ENCODE data around the gene EDA2R.

Gene EDA2R

GRCh38 chrX:66638591-66639500, at the start of gene EDA2R:
TSS of gene EDA2R (minus strand) at chrX:66639078. CDS start at chrX:66616020, 23,058 bp downstream.
- Histone ChIP-seq H3K36me3 (ENCODE audit: control insufficient read depth, low read length) (no peaks in the 10 kb centered on the region), H3K9me2 (replicated peaks; ENCODE audit: control insufficient read depth, low read length) (no peaks in the 10 kb centered on the region), H4K20me1 (ENCODE audit: control insufficient read depth, insufficient read depth, low read depth, low read length) (no peaks in the 10 kb centered on the region), H3K27me3 (ENCODE audit: control insufficient read depth, low read length) (no peaks in the 10 kb centered on the region), H3K4me2 (ENCODE audit: low read length) (peak within 1 kb of the TSS; percentile 55), H3K79me2 (ENCODE audit: control insufficient read depth, low read length) (no peaks in the 10 kb centered on the region), H3K9me3 (ENCODE audit: control insufficient read depth, insufficient read depth, low read length) (no peaks in the 10 kb centered on the region), H3K27ac (ENCODE audit: low read depth, low read length) (no peak within 1 kb of the TSS), H3K4me1 (ENCODE audit: control insufficient read depth, low read length) (no peaks in the 10 kb centered on the region), H3F3A (ENCODE audit: control insufficient read depth, insufficient read depth) (no peaks in the 10 kb centered on the region), H3K4me3 (ENCODE audit: low read length) (peak within 1 kb of the TSS; percentile 51)
- TF ChIP-seq EZH2phosphoT487 (IDR thresholded peaks at IDR 0.05; ENCODE audit: borderline replicate concordance, low read length) (no peak), CTCF (IDR thresholded peaks at IDR 0.05; ENCODE audit: low read depth, low read length, poor library complexity, severe bottlenecking) (no peak)

GRCh38 chrX:66684196-66684595, 45.3 kb upstream of the EDA2R start:
- H3K9me3 ChIP-seq (ENCODE audit: control insufficient read depth, insufficient read depth, low read length): no peaks in the 10 kb centered on the region
- no peaks in the 10 kb centered on the region for H3K27me3 ChIP-seq (ENCODE audit: control insufficient read depth, low read length)
- no peaks in the 10 kb centered on the region for H3K79me2 ChIP-seq (ENCODE audit: control insufficient read depth, low read length)
- no peak overlapping the region for H3K4me3 ChIP-seq (ENCODE audit: low read length)
- H3K9me2 ChIP-seq (replicated peaks; ENCODE audit: control insufficient read depth, low read length): no peaks in the 10 kb centered on the region
- no peaks in the 10 kb centered on the region for H3K36me3 ChIP-seq (ENCODE audit: control insufficient read depth, low read length)
- H3K27ac ChIP-seq (ENCODE audit: low read depth, low read length): no peak overlapping the region
- TF ChIP-seq EZH2phosphoT487 (IDR thresholded peaks at IDR 0.05; ENCODE audit: borderline replicate concordance, low read length) (no peak), CTCF (IDR thresholded peaks at IDR 0.05; ENCODE audit: low read depth, low read length, poor library complexity, severe bottlenecking) (no peak)
- no peaks in the 10 kb centered on the region for H3K4me1 ChIP-seq (ENCODE audit: control insufficient read depth, low read length)
- H3K4me2 ChIP-seq (ENCODE audit: low read length): no peak overlapping the region
- H3F3A ChIP-seq (ENCODE audit: control insufficient read depth, insufficient read depth): no peaks in the 10 kb centered on the region
- H4K20me1 ChIP-seq (ENCODE audit: control insufficient read depth, insufficient read depth, low read depth, low read length): no peaks in the 10 kb centered on the region

- TF ChIP-seq CTCF (IDR thresholded peaks at IDR 0.05; ENCODE audit: low read depth, low read length, poor library complexity, severe bottlenecking) (no peak), EZH2phosphoT487 (IDR thresholded peaks at IDR 0.05; ENCODE audit: borderline replicate concordance, low read length) (no peak)
- Histone ChIP-seq H3K27ac (ENCODE audit: low read depth, low read length) (no peak overlapping the region), H3K36me3 (ENCODE audit: control insufficient read depth, low read length) (no peaks in the 10 kb centered on the region), H3K9me2 (replicated peaks; ENCODE audit: control insufficient read depth, low read length) (no peaks in the 10 kb centered on the region), H4K20me1 (ENCODE audit: control insufficient read depth, insufficient read depth, low read depth, low read length) (no peaks in the 10 kb centered on the region), H3K9me3 (ENCODE audit: control insufficient read depth, insufficient read depth, low read length) (no peaks in the 10 kb centered on the region), H3F3A (ENCODE audit: control insufficient read depth, insufficient read depth) (no peaks in the 10 kb centered on the region), H3K4me2 (ENCODE audit: low read length) (no peak overlapping the region), H3K4me1 (ENCODE audit: control insufficient read depth, low read length) (no peaks in the 10 kb centered on the region), H3K79me2 (ENCODE audit: control insufficient read depth, low read length) (no peaks in the 10 kb centered on the region), H3K4me3 (ENCODE audit: low read length) (no peak overlapping the region), H3K27me3 (ENCODE audit: control insufficient read depth, low read length) (no peaks in the 10 kb centered on the region)
Observed at GRCh38 chrX:66680451-66680850, 41.6 kb upstream of the EDA2R start.
